HG02763 (cell line): ENCODE results near the gene CRAMP1.
A peak's percentile ranks its signal among the peaks of the same experiment; 100 is the strongest.

Experiments
- ATAC-seq: cut with Tn5 transposase; IDR thresholded peaks from one replicate; pipeline ENCODE4 v1.9.1; 2021; ENCODE audit warnings: mild to moderate bottlenecking, moderate library complexity; ENCODE audit not compliant: unreplicated experiment

Gene CRAMP1

GRCh38 chr16:1601031-1601430 lies 11.1 kb upstream of the CRAMP1 start:
- ATAC-seq: no peak

GRCh38 chr16:1601489-1601888 lies 10.7 kb upstream of the CRAMP1 start:
- ATAC-seq: no peak

- no peak for ATAC-seq
Observed at GRCh38 chr16:1602285-1602684, 9.9 kb upstream of the CRAMP1 start.

GRCh38 chr16:1606774-1607173 lies 5.4 kb upstream of the CRAMP1 start:
- no peak for ATAC-seq

- no peak for ATAC-seq
Observed at GRCh38 chr16:1607971-1608370, 4.2 kb upstream of the CRAMP1 start.

GRCh38 chr16:1610071-1610898 lies 1.9 kb upstream of the CRAMP1 start:
- peak; percentile 40 for ATAC-seq

GRCh38 chr16:1610899-1611632 lies 1.1 kb upstream of the CRAMP1 start:
- ATAC-seq: no peak

- ATAC-seq: no peak
Observed at GRCh38 chr16:1613211-1613622, 1.1 kb downstream of the CRAMP1 start.

GRCh38 chr16:1613728-1614455 lies 1.7 kb downstream of the CRAMP1 start:
- ATAC-seq: no peak

GRCh38 chr16:1614456-1615102 lies 2.4 kb downstream of the CRAMP1 start:
- ATAC-seq: no peak

GRCh38 chr16:1615761-1616160 lies 3.6 kb downstream of the CRAMP1 start:
- no peak for ATAC-seq

- ATAC-seq: no peak
Observed at GRCh38 chr16:1619976-1620375, 7.8 kb downstream of the CRAMP1 start.

GRCh38 chr16:1620391-1620790 lies 8.2 kb downstream of the CRAMP1 start:
- no peak for ATAC-seq

GRCh38 chr16:1621851-1622250 lies 9.7 kb downstream of the CRAMP1 start:
- ATAC-seq: no peak

GRCh38 chr16:1626327-1626726 lies 14.2 kb downstream of the CRAMP1 start:
- no peak for ATAC-seq

- ATAC-seq: no peak
Observed at GRCh38 chr16:1626776-1627175, 14.6 kb downstream of the CRAMP1 start.

GRCh38 chr16:1630450-1631213 lies 18.5 kb downstream of the CRAMP1 start:
- ATAC-seq: no peak

GRCh38 chr16:1631230-1631629 lies 19.1 kb downstream of the CRAMP1 start:
- no peak for ATAC-seq

- ATAC-seq: no peak
Observed at GRCh38 chr16:1631931-1632637, 19.9 kb downstream of the CRAMP1 start.

- no peak for ATAC-seq
Observed at GRCh38 chr16:1632638-1632970, 20.4 kb downstream of the CRAMP1 start.
